Medulla oblongata (tissue), 1 donor: ENCODE measurements around the gene PNKD.

Experiments
- DNase-seq: peaks from one replicate; pipeline ENCODE4 v3.0.0-alpha.2; 2015; ENCODE audit errors: extremely low spot score

Gene PNKD, protein sequence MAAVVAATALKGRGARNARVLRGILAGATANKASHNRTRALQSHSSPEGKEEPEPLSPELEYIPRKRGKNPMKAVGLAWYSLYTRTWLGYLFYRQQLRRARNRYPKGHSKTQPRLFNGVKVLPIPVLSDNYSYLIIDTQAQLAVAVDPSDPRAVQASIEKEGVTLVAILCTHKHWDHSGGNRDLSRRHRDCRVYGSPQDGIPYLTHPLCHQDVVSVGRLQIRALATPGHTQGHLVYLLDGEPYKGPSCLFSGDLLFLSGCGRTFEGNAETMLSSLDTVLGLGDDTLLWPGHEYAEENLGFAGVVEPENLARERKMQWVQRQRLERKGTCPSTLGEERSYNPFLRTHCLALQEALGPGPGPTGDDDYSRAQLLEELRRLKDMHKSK

DNA sequence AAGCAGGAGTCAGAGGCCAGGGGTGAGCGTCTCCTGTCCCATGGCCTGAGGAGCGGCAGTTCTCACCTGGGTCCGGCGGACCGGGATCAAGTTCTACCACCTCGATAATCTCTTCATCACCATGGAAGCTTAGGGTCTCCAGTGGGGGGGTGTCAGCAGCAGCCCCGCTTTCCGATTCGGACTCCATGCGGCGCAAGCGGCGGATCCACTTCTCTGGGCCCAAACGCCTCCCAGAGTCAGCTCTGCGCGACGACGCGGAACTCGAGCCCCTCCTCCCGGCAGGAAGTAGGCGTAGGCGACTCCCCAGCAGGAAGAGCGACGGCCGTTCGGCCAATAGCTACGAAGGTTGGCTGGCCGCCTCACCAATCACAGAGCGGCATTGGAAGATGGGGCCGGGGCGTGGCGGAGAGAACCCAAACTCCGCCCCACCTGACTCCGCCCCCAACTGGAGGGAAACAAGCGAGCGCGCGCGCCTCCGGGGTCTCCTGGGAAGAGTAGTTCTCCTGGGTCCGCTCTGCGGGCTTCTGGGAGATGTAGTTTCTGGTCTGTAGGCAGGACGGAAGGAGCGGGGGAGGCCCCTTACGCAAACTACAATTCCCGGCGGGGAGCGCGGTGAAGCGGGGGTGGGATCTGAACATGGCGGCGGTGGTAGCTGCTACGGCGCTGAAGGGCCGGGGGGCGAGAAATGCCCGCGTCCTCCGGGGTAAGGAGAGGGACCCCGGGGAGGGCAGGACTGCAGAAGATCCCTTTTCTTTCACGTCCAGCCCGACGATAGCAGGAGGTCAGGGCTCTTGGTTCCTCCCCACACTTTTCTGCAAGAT is at the start of gene PNKD, which contains the start of gene AAMP:
TSS of gene PNKD (plus strand) at position 620 of the 821 bp plus-strand sequence. CDS start at position 637, 17 bp downstream.
TSS of gene AAMP (minus strand) at position 238 of the 821 bp plus-strand sequence. CDS start at position 187, 51 bp downstream.
- DNase-seq: peak; percentile 100

DNA sequence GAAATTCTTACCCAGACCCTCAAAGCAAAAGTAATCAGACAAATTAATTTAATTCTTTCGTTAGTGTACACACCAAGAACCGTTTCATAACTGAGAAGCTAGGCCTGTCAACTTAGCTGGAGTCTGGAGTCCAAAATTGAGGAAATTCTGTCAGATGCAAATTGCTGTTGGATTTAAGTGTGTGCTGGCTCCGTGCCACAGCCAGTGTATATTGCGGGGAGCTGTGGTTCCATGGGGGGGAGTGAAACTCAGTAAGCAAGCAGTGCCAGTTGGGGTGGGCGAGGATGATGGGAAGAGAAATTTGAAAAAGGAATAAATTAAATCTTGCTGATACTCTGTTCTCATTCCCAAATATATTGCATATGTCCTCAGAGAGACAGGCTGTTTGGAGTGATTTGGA is 49.3 kb upstream of the PNKD start:
- no peak for DNase-seq

DNA sequence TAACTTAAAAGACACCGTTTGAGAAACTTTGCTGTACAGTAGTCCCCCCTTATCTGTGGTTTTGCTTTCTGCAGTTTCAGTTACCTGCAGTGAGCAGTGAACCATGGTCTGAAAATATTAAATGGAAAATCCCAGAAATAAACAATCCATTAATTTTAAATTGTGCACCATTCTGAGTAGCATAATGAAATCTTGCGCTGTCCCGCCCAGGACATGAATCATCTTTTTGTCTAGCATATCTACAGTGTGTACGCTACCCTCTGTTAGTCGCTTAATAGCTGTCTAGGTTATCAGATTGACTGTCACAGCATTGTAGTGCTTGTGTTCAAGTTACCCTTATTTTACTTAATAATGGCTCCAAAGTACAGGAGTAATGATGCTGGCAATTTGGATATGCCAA is 47.3 kb upstream of the PNKD start:
- no peak for DNase-seq

DNA sequence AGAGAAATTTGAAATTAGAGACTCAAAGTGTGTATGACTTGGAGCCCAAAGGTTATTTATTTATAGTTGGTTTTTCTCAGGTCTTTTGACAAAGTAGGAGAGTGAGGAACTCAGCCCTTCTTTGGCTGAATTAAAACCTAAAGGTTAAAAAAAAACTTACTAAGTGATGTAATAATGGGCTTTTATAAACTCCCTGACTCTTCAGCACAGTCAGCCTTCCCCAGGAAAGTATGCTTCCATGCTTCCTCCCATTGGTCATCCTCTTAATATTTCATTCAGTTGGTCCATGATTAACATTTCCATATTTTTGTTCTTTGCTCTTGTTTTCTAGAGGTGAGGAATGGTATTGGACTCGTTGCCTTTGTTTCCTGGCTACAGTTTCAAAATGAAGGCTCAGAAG is 46.1 kb upstream of the PNKD start:
- DNase-seq: no peak

DNA sequence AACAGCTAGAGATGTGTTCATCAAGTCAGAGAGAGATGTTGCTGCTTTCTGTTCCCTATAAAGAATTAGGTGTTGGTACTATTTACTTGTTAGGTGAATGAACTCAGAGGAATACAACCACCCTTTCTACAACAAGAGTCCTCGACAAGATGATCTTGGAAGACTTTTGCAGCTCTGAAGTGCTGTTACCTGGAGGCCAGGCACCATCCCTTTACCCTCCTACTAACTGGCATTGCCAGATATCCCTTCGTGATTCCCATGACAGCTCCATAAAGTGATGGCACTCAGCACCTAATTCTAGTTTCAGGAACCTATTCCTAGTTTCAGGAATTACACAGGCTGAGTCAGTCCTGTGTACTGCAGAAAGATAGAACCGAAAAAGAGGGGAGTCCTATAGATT is 43.4 kb upstream of the PNKD start:
- no peak for DNase-seq

DNA sequence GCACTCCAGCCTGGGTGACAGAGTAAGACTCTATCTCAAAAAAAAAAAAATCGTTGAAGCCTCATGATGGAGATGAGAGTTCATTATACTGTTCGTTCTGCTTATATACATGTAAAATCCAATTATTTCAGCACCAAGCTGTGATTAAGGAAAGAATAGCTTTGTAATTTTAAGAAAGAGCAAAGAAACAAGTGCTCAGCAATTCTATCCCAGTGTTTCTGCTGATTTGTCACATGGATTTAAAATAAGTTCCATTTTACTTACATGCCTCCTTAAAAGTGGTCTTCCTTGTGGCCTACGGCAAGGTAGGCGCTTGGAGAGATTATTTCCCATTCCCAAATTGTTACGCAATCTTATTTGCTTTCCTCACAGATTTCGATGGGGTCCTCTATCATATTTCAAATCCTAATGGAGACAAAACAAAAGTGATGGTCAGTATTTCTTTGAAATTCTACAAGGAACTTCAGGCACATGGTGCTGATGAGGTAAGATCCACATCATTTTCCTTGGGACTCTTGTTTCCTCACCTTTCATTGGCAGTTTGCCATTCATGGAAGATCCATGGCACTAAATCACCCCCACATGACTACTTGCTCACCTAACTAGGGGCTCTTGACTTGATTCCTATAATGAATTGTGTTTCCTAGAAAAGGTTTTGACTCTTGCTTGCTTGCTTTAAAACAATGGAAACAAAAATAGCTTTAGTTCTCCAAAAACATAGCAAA is 41.8 kb upstream of the PNKD start:
- DNase-seq: no peak

DNA sequence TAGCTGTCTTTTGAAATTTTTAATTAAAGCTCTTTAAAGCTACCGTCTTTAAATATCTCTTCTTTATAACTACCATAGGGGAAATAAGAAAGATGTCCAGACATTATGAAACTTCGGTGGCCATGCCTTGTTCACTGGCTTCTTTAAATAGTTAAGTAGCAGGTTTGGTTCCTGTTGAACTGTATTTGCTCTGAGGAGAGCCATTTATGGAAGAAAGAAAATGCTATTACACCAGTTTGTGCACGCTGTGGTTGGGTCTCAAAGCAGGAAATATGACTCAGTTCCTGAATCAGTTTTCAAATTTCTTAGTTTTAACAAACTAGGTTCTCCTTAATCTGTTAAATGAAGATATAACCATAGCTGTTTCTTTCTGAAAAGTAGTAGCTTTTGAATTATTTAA is 41.1 kb upstream of the PNKD start:
- DNase-seq: peak; percentile 58

DNA sequence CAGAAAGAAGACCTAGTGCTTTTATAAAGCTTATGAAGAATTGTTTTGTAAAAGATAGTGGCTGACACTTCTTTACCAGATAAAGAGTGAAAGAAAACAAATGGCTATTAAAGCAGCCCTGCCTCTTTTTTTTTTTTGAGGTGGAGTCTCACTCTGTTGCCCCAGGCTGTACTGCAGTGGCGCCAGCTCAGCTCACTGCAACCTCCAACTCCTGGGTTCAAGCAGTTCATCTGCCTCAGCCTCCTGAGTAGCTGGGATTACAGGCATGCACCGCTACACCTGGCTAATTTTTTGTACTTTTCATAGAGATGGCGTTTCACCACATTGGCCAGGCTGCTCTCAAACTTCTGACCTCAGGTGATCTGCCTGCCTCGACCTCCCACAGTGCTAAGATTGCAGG is 40.5 kb upstream of the PNKD start:
- DNase-seq: no peak

DNA sequence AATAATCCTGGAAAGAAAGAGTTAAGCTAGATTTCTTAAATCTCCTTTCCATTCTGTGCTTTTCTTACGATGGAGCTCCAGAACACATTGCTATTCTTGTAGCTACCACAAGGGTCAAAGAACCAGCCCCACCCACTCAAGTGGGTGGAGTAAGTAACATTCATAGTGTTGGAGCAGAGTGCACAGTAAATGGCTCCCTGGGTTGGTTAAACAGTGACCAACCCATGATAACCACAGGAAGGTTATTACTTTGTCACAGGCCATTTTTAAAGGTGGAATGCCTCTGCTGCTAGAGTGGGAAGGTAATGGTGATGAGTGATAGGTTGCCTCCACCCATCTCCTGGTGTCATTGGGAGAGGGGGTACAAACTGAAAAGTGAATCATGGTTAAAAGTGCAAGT is 39.4 kb upstream of the PNKD start:
- no peak for DNase-seq

DNA sequence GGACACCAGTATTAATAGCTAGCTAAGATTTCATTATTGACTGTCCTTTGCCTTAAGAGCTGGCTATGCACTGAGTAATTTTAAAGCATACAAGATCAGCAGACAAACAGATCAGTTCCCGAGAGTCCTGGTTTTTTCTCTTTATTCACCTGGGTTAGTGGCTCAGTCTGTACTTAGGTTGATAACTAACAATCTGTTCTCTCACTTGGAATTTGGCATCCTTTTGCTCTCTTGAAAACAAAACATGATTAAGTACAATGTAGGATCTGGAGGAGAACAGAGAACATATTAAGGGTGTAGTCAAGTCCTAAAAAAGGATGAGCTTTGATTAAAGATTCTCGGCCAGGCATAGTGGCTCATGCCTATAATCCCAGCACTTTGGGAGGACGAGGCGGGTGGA is 36.8 kb upstream of the PNKD start:
- DNase-seq: no peak

DNA sequence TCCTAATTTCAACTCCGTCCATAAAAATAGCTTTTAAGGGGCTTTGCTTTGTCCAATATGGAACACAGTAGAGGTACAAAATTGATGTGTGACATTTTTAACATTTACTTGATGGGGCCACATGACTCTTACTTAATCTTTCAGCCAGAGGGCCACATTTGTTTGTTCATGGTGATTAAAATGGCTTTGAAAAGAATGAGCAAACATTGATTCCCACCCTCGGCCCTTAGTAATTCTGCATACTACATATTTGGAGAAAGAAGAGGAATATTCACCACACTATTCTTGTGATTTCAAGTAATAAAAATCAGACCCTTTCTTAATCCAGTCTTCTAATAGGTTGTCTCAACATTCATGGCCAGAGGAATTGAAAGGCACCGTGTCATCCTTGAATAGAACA is 35.8 kb upstream of the PNKD start:
- no peak for DNase-seq

DNA sequence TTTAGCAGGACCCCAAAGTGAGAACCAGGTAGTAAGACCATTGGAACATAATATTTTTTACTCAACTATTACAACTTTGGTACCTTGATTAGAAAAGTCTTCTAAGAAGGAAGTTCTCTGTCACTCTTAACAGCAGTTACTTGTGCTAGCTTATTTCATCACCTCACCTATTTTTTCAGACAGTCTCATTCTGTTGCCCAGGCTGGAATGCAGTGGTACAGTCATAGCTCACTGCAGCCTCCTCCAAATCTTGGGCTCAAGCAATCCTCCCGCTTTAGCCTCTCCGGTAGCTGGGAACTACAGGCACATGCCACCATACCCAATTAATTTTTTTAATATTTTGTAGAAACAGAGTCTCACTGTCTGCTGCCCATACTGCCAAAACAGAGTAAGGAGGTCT is 35.3 kb upstream of the PNKD start:
- DNase-seq: no peak

DNA sequence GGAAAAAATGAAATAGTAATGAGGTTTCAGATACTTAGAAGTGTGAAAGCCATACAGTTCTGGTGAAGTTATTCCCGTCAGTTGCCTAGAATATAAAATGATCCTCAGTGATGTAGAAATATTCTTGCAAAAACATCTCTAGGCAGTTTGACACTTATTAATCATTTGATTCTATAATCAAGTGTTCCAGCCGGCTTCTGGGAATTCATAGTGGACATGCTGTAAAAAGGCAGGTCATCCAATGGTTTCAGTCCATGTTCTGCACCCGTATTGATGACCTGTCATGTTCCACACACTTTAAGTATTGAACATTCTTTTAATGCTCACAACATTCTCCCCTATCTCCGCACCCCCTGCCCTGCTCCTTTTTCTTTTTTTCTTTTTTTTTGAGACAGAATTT is 33.5 kb upstream of the PNKD start:
- no peak for DNase-seq

DNA sequence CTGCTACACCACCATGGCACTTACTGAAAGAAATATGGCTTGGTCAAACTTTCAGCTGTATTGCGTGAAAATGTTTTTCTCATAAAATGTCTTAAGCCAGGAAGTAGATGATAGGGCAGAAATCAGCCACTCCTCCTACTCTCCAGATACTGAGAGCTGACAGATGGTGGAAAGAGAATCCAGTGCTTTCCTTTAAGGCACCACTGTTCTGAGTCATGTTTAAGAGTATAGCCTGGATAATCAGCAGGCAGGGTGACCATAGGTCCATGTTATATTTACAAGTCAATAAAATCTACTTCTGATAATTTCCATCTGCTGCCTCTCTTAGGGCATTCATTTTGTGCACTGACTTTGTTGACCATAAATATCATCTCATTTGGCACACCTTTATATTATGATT is 31.4 kb upstream of the PNKD start:
- DNase-seq: no peak

DNA sequence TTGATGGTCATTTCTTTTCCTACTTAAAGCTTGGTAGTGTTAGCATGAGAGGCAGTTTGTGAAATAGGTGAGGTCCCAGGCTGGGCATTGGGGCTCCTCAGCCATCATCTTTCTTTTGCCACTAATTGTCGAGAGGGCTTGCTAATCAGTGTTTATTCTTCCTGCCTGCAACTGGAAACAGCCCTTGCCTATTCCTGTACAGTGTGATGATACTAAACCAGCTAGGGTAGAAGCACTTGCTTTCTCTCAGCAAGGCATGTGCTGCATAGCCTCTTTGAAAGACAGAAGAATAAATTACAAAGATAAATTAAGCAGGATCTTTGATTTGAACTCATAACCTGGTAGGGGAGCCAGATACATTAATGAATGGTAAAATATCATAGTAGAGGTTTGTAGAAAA is 26.1 kb upstream of the PNKD start:
- no peak for DNase-seq

DNA sequence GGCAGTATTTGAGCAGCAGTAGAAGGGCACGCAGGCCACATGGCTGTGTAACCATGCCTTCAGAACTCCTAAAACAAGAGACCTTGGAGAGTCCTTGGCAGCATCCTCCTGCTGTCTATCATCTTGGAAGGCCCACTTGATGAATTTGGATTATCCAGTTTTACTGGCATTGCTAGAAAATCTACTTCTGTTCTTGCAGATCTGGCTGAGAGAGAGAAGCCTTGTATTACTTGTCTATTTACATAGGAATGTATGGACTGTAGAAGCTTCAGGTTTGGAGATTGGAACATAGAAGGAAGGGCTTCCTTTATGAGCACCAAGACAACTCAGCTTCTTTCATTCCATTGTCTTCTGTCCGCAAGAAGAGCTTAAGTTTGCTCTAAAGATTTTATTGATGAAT is 25.7 kb upstream of the PNKD start:
- DNase-seq: no peak

DNA sequence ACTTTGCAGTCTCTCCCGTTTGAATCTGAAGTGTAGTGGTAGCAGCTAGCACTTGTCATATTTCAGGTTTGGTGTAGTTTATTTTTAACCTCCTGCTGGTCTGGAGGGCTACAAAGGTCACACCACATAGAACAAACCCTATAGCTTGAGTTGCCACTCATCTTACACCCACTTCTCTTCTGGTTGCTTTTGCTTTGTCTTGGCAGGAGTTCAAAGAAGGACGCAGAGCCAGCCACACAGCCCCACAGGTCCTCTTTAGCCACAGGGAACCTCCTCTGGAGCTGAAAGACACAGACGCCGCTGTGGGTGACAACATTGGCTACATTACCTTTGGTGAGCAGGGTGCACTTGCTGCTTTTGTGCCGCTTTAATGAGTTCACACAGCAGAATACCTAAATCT is 25.1 kb upstream of the PNKD start:
- DNase-seq: no peak

DNA sequence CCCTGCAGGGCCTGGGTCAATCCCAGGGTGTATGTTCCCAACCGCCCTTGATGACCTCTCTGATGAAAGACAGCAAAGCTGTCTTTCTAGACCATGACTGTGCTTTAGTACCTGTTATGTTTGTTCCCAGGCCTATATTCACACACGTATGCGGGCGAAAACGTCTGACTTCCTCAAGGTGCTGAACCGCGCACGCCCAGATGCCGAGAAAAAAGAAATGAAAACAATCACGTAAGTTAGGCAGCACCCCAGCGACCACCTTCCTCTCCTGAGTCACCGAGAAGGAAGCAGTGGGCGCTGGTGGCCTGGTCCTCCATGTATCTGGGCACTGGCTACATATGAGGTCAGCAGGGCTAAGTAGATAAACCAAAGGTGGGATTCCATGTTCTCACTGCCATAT is 20.6 kb upstream of the PNKD start:
- no peak for DNase-seq

DNA sequence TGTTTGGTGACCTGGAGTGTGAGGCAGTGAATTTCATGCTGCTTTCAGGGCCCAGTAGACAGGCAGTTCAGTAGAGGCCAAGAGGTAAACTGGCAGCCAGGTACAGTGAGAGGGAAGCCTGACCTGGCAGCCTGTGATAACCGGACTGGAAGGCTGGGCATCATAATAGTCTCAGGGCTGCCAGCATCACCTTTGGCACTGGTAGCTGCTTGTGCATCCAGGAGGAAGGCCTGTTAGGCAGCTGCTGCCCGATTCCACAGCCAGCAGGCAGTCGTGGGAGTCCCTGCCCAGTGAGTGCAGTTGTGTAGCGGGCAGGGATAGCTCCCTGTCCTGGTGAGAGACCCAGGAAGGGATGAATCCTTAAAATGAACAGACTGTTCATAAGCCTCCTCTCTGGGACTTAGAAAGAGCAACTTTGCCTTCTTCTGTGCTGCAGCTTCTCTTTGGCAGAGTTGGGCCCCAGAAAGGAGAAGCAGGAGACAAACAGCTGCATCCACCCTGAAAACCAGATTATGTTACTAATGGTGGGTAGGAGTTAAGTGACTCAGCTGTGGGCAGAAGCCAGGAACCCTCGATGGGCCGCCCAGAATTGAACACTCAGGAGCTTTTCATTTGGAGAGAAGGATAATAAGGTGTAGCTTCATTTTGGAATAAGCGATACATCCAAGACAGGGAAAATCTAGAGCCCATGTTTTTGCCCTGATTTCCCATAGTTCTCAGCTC is 17.6 kb upstream of the PNKD start:
- no peak for DNase-seq

DNA sequence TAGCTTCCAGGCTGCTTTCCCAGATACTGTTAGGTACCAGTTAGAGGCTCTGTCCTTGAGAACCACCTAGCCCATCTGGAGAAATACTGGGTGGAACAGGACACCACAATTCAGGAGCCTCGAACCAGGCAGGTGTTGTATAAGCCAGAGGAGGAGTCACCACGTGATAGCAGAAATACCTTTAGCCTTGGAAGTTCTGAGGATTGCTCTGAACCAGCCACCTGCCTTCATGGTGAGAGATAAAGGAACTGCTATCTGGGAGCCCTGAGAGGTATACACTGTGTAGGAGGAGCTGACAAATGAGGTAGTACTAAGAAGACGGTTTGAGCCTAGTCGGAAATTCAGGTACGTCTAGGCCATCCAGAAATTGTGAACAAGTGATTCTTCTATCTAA is 17.1 kb upstream of the PNKD start:
- no peak for DNase-seq

DNA sequence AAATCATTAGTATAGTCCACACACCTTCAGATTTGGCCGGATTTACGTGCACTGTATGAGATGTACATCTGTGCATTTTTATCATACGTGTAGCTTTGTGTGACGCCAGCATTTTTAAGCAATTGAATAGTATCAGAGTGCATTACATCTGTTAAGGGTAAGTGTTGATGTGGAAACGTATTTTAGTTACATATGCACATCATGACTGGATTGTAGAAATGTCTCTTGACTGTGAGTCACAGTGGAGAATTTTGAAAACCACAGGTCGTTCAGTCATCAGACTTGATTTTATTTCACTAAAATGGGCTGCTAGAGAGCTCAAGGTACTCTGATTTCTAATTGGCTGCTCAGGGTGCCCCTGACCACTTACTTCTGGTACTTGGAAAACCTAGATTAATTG is 14.9 kb upstream of the PNKD start:
- no peak for DNase-seq
